Ascending aorta (tissue), 2 donors: ENCODE data around the gene OR10P1. TPM values are rescaled to one million over a fixed set of nuclear protein-coding genes. Genes with fewer than 3 reads are reported as not detected.

Source experiments
- DNase-seq, 2 donors: peaks; one replicate each; pipeline ENCODE4 v3.0.0-alpha.2; 2019; ENCODE audit warnings: low spot score in 2 of 2
- H3K27ac ChIP-seq, 2 donors: fragments of 200-600 bp; sonication (generic); one replicate each; pipeline ENCODE4 v1.5.1; 2016 to 2017; ENCODE audit warnings: mild to moderate bottlenecking in 1 of 2
- H3K27me3 ChIP-seq: fragments of 200-600 bp; sonication (generic); one replicate; pipeline ENCODE4 v1.5.1; 2017
- H3K36me3 ChIP-seq, 2 donors: fragments of 200-600 bp; sonication (generic); one replicate each; pipeline ENCODE4 v1.5.1; 2016
- H3K4me1 ChIP-seq, 2 donors: fragments of 200-600 bp; sonication (generic); one replicate each; pipeline ENCODE4 v1.5.1; 2016 to 2017; ENCODE audit warnings: mild to moderate bottlenecking in 1 of 2
- H3K4me3 ChIP-seq, 2 donors: fragments of 200-600 bp; sonication (generic); one replicate each; pipeline ENCODE4 v1.5.1; 2016 to 2017; ENCODE audit warnings: mild to moderate bottlenecking in 1 of 2
- H3K9me3 ChIP-seq, 2 donors: fragments of 200-600 bp; sonication (generic); one replicate each; pipeline ENCODE4 v1.5.1; 2016
- CTCF ChIP-seq, 3 experiments: fragments of 200-600 bp in 2 of 3; fragments of 450-650 bp in 1 of 3; sonication (generic) in 2 of 3; IDR thresholded peaks; one replicate each; pipeline ENCODE4 v1.5.1; 2016 to 2019; ENCODE audit warnings: antibody characterized with exemption in 3 of 3, mild to moderate bottlenecking in 1 of 3, moderate library complexity in 1 of 3
- intact Hi-C: fragments of 100-400 bp; cut with DNase I; formaldehyde crosslinking; loops from one replicate; pipeline ENCODE4 v1.15.1; 2023
- total RNA-seq: library from RNA; depleted of rRNA; stranded (reverse); fragments of >200 nt; gene quantifications from one replicate; pipeline ENCODE4 v1.1.0, GENCODE V29; 2016

Gene OR10P1
- total RNA-seq, 1 donor from 2014 or later: not detected

- TF ChIP-seq CTCF (IDR thresholded peaks at IDR 0.05): no peak
- Histone ChIP-seq H3K36me3 (no peaks in the 10 kb centered on the region), H3K27me3 (no peaks in the 10 kb centered on the region), H3K4me1 (no peaks in the 10 kb centered on the region), H3K4me3 (no peak overlapping the region), H3K9me3 (no peaks in the 10 kb centered on the region), H3K27ac (no peak overlapping the region)
- DNase-seq: no peak
- intact Hi-C loops: loop anchor here (2.0 to 10.0 kb wide), 3 partner anchors 63 to 156 kb away; partner anchors contain the start of genes ORMDL2, RDH5 and SARNP
Measured at GRCh38 chr12:55658635-55659391, 22.1 kb downstream of the OR10P1 start.

- peak in 2 of 3 experiments; percentile 53 to 63 for TF ChIP-seq CTCF (IDR thresholded peaks at IDR 0.05)
- intact Hi-C loops: loop anchor here (2.0 to 10.0 kb wide), 3 partner anchors 63 to 155 kb away; partner anchors contain the start of genes ORMDL2, RDH5 and SARNP
- no peak overlapping the region for H3K27ac ChIP-seq
- H3K4me1 ChIP-seq: no peaks in the 10 kb centered on the region
- no peaks in the 10 kb centered on the region for H3K36me3 ChIP-seq
- no peak for DNase-seq
- H3K9me3 ChIP-seq: no peaks in the 10 kb centered on the region
- no peaks in the 10 kb centered on the region for H3K27me3 ChIP-seq
- H3K4me3 ChIP-seq: no peak overlapping the region
Measured at GRCh38 chr12:55659486-55660385, 23.0 kb downstream of the OR10P1 start.

GRCh38 chr12:55663391-55663790, 26.7 kb downstream of the OR10P1 start:
- no peak for TF ChIP-seq CTCF (IDR thresholded peaks at IDR 0.05)
- DNase-seq: no peak
- no peaks in the 10 kb centered on the region for H3K36me3 ChIP-seq
- no peaks in the 10 kb centered on the region for H3K4me1 ChIP-seq
- H3K9me3 ChIP-seq: no peaks in the 10 kb centered on the region
- H3K27me3 ChIP-seq: no peaks in the 10 kb centered on the region
- intact Hi-C loops: no loop called here
- H3K4me3 ChIP-seq: no peak overlapping the region
- no peak overlapping the region for H3K27ac ChIP-seq

- no peaks in the 10 kb centered on the region for H3K4me1 ChIP-seq
- no peak overlapping the region for H3K27ac ChIP-seq
- no peaks in the 10 kb centered on the region for H3K9me3 ChIP-seq
- TF ChIP-seq CTCF (IDR thresholded peaks at IDR 0.05): no peak
- DNase-seq: no peak
- H3K27me3 ChIP-seq: no peaks in the 10 kb centered on the region
- H3K36me3 ChIP-seq: no peaks in the 10 kb centered on the region
- intact Hi-C loops: no loop called here
- H3K4me3 ChIP-seq: no peak overlapping the region
Measured at GRCh38 chr12:55664826-55665225, 28.1 kb downstream of the OR10P1 start.

- Histone ChIP-seq H3K4me1 (no peaks in the 10 kb centered on the region), H3K36me3 (no peaks in the 10 kb centered on the region), H3K9me3 (no peaks in the 10 kb centered on the region), H3K4me3 (no peak overlapping the region), H3K27ac (no peak overlapping the region), H3K27me3 (no peaks in the 10 kb centered on the region)
- TF ChIP-seq CTCF (IDR thresholded peaks at IDR 0.05): no peak
- intact Hi-C loops: no loop called here
- no peak for DNase-seq
Measured at GRCh38 chr12:55666508-55666907, 29.8 kb downstream of the OR10P1 start.
